HG02763 (cell line): ENCODE measurements around the gene CRTC1.

ENCODE experiments used
- ATAC-seq: cut with Tn5 transposase; IDR thresholded peaks from one replicate; pipeline ENCODE4 v1.9.1; 2021; ENCODE audit warnings: mild to moderate bottlenecking, moderate library complexity; ENCODE audit not compliant: unreplicated experiment

The CRTC1 gene

DNA sequence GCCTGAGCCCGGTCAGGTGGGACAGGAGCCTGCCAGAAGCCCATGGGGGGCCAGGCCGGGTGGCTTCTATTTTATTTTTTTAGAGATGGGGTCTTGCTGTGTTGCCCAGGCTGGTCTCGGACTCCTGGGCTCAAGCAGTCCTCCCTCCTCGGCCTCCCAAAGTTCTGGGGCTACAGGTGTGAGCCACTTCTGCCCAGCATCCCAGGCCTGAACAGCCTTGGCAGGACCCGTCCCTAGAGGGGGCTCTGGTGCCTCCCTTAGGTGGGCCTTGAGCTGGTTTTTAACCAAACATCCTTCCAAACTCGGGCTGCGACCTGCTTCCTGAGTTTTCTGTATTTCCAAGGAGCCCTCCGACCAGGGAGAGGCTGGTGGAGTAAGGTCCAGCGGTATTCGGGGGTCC is 97.2 kb downstream of the CRTC1 start:
- no peak for ATAC-seq

- no peak for ATAC-seq
Observed at GRCh38 chr19:18781047-18781600, 97.6 kb downstream of the CRTC1 start.

GRCh38 chr19:18781885-18782527 is 98.5 kb downstream of the CRTC1 start:
- ATAC-seq, result no peak

DNA sequence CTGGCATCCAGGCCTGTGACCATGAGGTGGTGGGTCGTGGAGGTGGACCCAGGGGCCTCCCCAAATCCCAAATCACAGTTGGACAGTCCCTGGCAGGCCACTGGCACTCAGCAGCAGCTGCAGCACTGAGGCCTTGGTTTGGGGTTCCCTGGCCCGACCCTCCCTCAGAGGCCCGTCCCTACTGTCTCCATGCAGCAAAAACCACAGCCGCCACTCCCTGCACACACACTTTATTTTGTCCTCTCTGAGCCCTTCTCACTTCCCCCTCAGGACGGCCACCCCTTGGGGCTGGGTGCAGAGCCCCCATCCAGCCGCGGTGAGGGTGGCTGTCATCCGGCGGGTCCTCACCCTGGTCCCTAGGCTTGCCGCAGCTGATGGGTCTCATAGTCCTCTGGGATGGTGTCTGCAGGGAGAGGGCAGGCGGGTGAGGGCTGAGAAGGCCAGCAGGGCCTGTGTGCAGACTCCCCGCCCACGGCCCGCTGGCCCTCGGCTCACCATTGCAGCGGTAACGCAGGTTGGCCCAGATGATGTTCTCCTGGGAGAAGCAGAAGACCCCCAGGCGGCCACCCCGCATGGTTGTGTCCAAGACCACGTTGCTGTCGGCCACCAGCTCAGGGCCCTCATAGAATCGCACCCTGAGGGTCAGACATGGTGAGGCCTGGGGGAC is 99.2 kb downstream of the CRTC1 start:
- ATAC-seq, result no peak

DNA sequence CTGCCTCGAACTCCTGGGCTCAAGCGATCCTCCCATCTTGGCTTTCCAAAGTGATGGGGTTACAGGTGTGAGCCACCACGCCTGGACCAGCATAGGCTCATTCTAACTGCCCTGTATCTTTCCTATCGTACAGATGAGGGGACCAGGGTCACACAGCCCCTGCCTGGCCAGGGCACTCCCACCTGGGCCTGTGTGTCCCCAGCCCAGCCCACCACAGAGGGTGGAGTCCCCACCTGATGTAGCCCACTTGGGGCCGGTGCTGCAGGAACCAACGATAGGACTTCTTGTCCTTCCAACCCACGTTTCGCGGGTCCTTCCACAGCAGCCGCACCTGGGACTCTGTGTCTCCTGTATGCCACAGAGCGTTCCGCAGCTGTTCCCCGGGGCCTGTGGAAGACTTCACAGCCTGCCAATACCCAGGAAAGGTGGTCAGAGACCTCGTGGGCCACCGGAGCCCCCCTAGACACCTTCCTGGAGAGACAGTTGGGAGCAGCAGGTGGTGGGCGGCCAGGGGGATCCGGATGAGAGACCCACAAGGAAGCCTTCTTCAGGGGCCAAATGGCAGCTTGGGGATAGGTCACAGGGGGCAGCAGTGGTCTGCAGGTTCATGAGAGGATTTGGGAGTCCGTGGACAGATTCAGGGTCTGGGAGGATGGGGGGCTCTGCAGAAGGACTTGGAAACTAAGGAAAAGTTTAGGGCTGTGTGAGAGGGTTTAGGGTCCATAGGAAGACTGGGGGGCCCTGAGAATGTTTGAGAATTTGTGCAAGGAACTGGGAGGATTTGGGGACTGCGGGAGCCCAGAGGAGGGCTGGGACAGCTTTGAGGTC is 100.7 kb downstream of the CRTC1 start:
- ATAC-seq, result no peak

- no peak for ATAC-seq
Observed at GRCh38 chr19:18784786-18785120, 101.3 kb downstream of the CRTC1 start.

DNA sequence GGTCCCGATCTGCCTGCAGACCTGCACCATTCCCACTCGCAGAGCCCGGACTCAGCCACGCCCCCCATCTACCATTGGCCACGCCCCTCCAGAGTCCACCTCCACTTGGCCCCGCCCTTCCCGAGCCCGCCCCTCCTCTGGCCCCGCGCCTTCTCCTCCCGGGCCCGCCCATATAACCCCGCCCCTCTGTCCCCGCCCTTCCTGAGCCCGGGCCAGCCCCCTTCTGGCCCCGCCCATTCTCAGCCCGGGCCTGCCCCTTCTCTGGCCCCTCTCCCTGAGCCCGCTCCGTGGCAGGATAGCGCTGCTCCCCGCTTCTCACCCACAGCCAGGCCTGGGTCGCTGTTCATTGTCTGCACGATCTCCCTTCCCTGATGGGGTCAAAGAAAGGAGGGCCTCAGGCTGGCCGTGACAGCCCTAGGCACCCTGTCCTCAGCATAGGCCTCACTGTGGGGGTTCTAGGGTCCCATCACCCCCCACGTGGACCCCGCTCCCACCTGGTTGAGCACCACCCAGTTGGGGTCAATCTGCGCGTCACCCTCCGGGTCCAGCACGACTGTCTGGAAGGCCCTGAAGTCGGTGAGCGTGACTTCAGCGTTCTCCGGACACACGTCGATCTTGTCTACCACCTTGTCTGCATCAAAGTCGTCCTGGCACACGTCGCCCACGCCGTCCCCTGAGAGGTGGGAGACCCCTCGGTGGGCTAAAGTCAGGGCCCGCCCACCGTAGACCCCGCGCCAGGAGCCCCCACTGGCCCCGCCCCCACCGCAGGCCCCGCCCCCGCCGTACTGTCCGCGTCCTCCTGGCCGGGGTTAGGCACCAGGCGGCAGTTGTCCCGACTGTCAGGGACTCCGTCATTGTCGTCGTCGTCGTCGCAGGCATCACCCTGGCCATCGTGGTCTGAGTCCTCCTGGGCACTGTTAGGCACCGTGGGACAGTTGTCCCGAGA is 102.0 kb downstream of the CRTC1 start:
- ATAC-seq, result no peak

- no peak for ATAC-seq
Observed at GRCh38 chr19:18788529-18789421, 105.3 kb downstream of the CRTC1 start.

- no peak for ATAC-seq
Observed at GRCh38 chr19:18789422-18789869, 106.0 kb downstream of the CRTC1 start.

GRCh38 chr19:18789883-18790565 is 106.5 kb downstream of the CRTC1 start:
- ATAC-seq, result no peak

DNA sequence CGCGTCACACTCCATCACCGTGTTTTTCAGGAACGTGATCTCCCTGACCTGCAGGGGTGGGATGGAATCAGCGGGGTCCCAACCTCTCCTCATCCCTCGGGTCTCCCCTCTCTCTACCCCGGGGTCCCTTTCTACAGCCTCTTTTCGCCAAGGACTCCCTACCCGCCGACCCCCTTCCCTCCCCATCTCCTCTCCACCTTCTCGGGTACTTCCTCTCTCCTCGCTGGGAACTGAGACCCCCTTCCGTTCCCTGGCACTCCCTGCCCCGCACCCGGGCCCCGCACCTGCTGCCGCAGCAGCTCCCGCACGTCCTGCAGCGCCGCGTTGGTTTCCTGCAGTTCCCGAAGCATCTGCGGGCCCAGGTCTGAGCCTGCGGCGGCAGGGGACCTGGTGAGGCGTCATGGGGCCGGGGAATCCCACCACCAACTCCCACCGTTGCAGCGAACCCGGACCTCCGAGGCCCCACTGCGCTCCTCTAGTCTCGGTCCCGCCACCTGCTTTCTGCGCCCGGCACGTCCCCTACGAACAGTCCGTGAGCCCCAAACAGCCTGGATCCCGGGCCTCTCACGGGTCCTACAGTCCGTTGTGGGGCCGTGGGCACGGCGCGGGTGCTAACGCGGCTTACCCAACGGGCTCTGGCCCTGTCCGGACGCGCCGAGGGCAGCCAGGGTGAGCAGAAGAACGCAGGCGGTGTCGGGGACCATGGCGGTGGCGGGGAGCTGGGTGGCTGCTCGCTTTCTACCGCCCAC is 107.3 kb downstream of the CRTC1 start, which contains the start of gene COMP:
TSS of gene COMP (minus strand) at position 740 of the 749 bp plus-strand sequence. CDS start at position 704, 36 bp downstream.
- ATAC-seq, result no peak

- no peak for ATAC-seq
Observed at GRCh38 chr19:18791315-18791678, 107.8 kb downstream of the CRTC1 start.

DNA sequence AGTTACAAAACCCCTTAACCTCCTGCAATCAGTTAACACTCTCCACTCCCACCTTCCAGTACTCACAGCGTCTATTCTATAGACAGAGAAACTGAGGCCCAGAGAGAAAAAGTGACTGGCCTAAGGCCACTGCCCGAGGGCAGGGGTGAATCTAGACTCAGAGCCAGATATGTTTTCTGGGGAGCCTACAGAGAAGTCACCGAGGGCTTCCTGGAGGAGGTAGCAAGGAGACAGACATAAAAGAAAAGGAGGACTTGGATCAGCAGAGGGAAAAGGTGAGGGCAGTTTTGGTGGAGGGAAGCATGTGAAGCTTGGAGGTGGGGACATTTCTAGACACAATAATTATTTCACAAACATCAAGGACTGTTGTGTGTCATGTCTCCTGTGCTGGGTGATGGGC is 109.2 kb downstream of the CRTC1 start:
- ATAC-seq, result no peak

DNA sequence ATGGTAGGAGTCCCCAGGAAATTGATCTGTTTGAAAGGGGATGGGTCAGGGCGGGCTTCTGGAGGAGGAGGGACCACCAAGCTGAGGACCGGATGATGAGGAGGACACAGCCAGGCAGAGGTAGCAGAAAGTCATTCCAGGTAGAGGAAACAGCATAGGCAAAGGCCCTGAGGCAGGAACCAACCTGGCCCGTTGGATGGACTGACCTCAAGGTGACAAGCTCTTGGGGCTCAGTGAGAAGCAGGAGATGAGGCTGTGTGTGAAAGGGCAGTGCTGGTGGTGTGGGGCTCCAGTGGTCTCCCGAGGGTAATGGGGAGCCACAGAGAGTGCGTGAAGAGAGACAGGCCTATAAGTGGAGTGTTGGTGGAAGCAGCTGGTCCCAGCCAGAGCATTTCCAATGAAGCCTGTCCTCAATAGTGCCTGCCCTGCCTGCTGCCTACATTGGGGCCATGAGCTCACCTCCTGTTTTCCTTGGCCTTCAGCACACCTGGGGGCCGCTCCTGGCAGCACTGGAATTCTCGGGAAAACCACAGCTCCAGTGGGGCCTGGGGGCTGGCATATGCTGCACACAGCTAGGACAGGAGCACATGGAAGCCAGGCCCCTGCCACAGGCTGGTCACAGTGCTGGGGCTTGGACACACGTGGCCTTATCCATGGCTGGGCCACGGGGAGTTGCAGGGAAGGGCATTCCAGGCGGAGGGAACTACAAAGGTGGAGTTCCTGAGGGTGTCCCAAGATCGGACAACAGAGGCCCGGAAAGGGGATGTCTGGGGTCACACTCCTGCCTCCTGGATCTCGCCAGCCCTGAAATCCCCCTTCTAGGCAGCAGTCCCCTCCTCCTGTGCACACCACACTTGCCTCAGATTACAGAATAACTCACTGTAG is 109.9 kb downstream of the CRTC1 start:
- no peak for ATAC-seq

- no peak for ATAC-seq
Observed at GRCh38 chr19:18794029-18794313, 110.5 kb downstream of the CRTC1 start.

DNA sequence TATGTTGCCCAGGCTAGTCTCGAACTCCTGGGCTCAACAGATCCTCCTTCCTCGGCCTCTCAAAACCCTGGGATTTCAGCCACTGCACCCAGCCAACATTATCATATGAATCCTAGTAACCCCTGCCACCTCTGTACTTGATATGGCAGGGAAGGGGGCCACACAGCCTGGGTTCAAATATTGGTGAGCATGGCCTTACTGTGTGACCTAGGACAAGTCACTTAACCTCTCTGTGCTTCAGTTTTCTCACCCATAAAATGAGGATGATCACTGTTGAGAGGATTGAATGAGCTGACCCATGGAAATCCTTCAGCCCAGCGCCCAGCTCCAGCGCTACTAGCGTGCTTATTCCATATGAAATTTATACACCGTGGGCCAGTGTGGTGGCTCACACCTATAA is 111.2 kb downstream of the CRTC1 start:
- no peak for ATAC-seq

DNA sequence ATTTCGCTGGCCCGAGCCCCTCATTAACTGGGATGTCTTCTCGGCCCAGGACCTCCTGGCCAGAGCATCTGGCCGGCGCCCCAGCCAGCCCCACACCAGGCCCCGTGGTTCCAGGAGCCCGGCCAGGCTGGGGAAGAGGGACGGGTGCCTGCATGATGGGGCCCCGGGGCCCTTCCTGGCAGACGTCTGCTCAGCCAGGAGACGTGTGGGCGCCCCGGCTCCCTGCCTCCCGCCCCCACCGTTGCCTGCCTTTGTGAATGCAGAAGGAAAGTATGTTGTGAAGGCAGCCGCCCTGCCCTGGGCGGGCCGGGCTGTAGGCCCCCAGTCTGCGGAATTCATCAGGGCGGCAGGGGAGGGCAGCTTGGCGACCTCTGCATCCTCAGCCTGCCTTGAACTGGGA is 112.1 kb downstream of the CRTC1 start:
- ATAC-seq, result no peak
